Measurements from ENCODE around the gene PDE4B.

Gene PDE4B

DNA sequence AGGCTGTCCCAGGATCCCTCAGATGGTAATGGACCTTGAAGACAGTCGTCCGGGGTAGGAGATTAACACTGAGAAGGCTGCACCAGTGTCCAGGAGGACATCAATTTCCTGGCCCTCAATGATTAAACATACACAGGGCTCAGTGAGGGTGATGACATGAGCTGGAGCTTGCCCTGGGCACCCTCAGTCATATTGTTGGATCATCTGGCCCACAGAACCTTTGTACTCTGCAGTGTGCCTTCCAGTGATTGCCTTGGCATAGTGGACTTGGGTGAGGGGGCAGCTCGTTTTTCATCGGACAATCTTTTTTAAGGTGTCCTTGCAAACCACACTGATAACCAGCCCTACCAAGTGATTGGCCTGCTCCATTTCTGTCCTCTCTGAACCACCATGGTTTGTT is 630.1 kb downstream of the PDE4B start:
- DNase-seq (ENCODE audit: low spot score) = no peak

All from HuH-7.5 (cell line).